Medulla oblongata (tissue), 1 donor: ENCODE results near the gene DDX19B.
A peak's percentile ranks its signal among the peaks of the same experiment; 100 is the strongest.
"Not testable (repeated sequence)": the region's sequence is repeated elsewhere in the genome, so short reads cannot be mapped to it uniquely, and the experiment has no call there.

Source experiments
- DNase-seq: peaks from one replicate; pipeline ENCODE4 v3.0.0-alpha.2; 2015; ENCODE audit errors: extremely low spot score

DDX19B gene

DNA sequence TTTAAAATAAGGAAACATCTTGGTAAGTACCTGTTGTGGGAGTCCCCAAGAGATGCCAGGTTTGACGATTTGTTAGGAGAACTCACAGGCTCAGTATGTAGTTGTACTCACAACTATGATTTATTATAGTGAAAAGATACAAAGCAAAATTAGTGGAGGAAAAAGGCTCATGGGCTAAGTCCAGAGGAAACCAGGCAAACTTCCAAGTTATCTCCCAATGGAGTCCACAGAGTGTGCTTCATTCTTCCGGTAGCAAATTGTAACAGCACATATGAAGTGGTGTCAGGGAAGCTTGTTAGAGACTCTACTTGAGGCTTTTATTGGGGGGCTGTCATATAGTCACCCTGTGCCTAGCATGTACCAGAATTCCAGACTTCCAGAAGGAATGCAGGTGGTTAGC lies 50.0 kb downstream of the DDX19B start:
- no peak for DNase-seq

DNA sequence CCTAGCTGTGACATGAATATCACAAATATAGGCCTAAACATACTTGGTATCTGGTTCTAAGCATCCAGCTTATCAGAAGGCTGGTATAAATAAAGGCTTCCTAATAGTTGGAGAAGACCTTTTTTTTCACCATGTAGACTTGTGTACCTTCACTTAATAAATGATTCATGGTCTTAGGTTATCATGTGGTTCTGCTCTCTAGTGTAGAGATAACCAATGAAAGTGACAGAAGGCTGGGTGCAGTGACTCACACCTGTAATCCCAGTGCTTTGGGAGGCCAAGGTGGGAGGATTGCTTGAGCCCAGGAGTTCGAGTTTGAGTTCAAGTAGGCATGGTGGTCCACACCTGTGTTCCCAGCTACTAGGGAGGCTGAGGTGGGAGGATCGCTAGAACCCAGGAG lies 50.8 kb downstream of the DDX19B start:
- no peak for DNase-seq

DNA sequence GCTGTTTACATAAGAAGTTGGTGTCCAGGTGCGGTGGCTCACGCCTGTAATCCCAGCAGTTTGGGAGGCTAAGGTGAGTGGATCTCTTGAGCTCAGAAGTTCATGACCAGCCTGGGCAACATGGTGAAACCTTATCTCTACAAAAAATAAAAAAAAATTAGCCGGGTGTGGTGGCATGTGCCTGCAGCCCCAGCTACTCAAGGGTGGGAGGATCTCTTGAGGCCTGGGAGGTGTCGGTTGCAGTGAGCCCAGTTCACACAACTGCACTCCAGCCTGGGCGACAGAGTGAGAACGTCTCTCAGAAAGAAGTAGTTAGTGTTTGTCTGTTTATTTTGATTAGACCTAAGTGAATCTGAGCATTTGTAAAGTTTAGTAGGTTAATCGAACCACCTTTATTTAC lies 60.6 kb downstream of the DDX19B start:
- DNase-seq, result no peak

DNA sequence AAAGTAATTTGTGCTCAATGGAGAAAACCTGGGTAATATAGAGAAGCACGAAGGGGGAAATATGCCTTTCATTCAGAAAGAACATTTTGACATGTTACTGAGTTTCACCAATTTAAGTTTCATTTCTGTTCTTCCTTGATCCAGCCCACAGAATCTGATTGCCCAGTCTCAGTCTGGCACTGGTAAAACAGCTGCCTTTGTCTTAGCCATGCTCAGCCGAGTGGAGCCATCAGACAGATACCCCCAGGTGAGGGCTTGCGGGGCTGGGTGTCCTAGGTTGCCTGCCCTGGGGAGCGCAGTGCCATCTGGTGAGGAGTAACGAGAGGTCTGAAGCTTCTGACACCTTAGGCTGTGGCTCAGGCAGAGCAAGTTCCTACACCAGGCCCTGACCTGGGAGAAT lies 65.4 kb downstream of the DDX19B start:
- DNase-seq, result no peak

DNA sequence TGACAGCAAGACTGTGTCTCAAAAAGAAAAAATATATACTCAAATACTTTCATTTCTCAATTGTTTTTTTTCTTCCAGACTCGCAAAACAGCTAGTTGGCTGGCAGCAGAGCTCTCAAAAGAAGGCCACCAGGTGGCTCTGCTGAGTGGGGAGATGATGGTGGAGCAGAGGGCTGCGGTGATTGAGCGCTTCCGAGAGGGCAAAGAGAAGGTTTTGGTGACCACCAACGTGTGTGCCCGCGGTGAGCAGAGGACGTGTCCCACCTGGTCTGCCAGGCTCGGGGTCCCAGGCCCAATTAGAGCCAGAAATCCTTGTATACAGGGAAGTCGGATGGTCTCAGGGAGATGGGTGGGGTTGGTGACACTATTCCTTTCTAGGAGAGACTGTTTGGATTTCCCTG lies 71.2 kb downstream of the DDX19B start:
- not testable (repeated sequence) for DNase-seq

DNA sequence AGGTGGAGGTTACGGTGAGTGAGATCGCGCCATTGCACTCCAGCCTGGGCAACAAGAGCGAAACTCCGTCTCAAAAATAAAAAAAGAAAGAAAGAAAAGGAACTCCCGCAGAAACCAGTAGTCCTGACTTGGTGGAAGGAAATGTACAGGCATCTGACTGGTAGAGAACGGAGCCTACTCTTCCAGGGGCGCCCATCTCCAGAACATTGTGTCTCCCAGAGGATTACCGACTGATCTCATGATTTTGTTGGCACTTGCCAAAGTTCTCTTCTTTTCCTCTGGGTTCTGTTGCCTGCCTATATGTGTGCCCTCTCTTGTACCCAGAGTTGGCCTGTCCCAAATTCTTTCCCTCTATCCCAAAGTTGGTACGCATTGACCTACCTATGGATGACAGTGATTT lies 71.9 kb downstream of the DDX19B start:
- no peak for DNase-seq

DNA sequence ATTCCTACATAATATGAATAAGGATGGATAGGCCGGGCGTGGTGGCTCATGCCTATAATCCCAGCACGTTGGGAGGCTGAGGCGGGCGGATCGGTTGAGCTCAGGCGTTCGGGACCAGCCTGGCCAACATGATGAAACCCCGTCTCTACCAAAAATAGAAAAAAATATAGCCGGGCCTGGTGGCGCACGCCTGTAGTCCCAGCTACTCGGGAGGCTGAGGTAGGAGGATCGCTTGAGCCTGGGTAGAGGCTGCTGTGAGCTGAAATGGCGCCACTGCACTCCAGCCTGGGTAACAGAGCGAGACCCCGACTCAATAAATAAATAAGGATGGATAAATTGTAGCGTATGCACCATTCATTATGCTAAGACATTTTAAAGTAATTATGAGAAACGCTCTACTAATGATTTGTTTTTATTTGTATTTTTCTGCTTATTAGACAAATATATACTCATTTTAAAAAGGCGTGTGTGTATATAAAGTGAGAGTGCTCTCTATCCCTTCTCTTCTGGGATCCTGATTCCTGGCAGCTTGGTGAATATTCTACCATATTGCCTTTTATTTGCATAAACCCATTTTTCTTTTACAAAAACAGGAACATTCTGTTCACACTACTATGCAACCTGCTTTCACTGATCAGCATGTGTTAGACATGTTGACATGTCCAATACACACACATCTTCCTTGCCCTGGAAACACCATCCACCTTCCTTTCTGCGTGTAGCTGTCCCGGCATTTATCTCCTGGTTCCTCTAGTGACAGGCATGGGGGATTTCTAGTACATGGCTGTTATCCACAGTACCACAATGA lies 74.1 kb downstream of the DDX19B start:
- DNase-seq, result no peak

DNA sequence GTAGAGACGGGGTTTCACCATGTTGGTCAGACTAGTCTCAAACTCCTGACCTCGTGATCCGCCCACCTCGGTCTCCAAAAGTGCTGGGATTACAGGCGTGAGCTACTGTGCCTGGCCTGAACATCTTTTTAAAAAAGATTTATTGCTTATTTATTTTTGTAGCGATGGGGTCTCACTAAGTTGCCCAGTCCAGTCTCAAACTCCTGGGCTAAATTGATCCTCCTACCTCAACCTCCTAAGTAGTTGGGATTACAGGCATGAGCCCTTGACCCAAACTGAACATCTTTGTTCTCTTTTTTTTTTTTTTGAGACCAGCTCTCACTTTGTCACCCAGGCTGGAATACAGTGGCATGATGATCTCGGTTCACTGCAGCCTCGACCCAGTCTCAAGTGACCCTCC lies 75.2 kb downstream of the DDX19B start:
- no peak for DNase-seq

DNA sequence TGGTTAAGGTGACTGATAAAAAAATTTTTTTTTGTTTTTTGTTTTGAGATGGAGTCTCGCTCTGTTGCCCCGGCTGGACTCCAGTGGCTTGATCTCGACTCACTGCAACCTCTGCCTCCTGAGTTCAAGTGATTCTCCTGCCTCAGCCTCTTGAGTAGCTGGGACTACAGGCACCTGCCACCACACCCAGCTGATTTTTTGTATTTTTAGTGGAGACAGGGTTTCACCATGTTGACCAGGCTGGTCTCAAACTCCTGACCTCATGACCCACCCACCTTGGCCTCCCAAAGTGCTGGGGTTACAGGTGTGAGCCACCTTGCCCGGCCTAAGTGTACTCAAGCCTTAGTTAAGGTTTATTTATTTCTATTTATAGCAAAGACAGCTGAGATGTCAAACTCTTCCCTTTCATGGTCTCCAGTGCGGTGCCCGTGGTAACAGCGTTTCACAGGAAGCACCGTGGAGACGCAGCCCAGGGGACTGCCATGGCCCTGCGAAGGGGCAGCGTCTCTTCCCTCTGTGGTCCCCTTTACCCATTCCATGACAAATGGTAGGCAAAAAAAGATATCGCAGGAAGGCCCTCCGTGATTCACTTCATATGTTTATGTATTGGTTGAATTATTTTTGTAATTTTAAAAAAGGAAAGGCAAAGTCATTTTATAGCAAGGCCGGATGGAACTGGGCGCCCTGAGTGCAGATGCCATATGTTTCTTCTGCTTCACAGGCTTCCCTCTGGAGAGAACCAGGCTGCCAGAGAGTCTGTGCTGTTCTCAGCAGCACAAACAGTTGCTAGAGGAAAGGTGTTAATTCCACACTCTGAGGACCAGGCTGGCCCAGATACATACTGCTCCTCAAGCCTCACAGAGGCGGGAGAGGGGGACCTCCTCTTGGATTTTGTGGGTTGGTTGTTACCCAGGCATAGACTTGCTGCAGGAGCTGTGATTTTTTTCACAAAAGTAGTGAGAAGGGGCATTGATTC lies 76.9 kb downstream of the DDX19B start:
- no peak for DNase-seq

DNA sequence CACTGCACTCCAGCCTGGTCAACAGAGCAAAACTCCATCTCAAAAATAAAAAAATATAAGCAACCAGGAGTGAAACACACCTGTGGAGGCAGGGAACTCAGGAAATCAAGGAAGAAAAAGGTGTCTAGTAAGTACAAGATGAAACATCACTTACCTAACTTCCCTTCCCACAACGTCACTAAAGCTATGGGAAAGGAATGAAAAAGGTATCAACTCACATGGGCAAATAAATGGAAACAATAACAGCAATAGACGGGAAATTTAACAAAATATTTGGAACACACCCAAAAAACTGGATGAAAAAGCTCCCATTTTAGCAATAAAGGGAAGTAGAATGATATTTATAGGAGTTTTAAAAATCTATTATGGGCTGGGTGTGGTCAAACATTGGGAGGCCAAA lies 78.8 kb downstream of the DDX19B start:
- DNase-seq, result no peak

DNA sequence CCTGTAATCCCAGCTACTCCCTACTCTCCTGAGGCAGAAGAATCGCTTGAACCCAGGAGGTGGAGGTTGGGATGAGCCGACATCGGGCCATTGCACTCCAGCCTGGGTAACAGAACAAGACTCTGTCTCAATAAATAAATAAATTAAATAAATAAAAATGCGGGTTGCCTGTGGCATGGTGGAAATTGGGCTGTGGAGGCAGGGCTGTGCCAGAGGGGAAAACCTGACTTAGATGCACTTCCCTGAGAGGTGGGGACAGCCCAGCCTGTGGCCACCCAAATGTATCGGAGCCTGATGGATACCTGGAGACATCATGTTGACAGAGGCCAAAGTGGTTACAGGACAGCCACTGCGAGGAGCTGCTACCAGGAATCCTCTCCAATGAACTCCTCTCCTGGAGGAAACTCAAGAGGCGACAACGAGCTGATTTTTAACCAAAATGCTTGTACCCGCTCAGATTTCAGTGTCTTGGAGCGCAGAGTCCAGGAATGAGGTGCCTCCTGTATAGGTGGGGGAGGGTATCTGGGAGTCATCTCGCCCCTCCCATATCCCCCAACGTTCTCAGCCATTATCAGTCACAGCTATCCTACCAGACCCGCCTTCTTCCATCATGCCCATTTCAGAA lies 80.0 kb downstream of the DDX19B start:
- DNase-seq, result no peak

DNA sequence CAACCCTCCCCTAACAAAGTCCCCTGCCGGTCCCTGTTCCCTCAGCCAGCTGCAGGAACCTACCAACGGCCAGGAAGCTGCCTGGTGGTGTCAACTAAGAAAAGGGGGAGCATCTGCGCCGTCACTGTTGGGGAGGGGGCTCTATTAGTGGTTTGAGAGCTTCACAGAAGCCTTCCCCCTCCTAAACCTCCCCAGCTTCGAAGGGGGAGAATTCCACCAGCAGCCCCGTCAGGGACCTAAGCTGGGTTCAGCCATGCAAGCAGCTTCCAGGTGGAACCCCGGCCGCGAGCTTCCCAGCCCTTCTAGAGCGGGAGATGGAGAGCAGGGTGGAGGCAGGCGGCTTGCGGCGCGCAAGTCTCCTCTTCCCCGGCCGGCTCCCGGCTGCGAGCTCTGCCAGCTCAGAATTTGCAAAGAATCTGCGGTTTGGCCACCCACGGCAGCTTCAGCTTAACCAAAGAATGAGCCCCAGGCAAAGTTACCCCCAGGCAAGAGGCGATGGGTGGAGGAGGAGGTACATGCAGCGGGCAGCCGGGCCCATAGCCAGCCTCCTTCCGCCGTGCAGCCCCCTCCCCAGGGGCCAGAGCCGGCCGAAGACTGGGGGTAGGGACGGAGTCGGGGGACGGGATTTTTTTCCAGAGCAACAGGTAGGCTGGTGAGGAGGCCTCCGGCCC lies 81.4 kb downstream of the DDX19B start:
- DNase-seq, result peak; percentile 17

DNA sequence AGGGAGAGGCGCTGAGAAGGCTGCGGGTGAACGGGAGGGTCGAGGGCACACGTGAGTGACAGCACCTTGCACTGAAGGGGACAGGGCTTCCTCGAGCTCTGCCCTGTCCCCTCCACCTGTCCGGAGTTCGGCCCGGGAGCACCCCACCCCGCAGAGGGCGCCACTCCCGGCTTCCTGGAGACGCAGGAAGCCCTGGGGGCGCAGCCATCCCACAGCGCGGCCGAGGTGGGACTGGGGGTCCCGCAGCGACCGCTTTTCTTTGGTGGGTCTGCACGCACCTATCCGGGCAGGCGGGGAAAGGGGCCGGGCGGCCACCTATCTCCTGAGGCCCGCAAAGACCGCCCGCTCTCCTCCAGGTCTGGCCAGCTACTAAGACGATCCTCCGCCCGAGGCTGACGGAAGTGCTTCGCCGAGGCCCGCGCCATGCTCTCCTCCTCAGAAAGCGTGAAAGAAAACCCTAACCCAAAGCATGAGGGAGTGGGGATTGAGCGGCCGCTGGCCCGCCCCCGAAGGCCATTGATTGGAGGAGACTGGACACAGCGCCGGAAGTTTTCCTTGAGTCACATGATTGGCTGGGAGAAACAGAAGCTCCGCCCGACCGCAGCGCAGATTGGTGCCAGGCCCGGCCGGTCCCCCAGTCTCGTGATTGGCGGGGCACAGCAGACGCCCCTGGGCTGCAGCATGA lies 82.1 kb downstream of the DDX19B start:
- DNase-seq, result peak; percentile 99

DNA sequence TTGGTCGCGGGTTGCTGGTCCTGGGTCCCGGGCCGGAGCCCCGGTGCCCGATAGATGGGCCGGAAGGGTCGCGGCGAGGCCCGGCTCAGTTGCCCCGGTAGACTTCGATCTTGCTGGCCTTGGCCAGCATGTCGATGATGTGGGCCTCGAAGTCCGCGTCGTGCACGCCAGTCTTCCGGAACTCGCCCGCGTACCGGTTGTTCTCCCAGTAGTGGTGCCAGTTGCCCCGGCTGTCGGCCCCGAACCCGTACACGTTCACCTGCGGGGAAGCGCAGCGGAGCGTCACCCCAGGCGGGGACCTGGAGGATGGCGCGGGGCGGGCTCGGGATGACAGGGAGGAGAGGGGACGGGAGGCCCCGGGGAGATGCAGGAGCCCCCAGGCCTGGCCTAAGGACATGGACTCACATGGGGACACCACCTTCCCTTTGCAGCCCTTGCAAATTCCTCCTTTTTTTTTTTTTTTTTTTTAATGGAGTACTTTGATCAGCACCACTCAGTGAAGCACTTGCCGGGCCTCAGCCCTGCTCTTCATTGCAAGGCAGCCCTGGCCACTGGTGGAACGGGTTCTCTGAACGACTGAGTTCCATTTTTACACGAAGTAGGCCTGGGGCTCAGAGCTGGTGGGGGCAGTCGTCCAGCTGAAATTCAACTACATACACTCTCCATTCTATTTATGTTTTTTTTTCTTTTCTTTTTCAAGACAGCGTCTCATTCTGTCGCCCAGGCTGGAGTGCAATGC lies 82.8 kb downstream of the DDX19B start:
- no peak for DNase-seq

DNA sequence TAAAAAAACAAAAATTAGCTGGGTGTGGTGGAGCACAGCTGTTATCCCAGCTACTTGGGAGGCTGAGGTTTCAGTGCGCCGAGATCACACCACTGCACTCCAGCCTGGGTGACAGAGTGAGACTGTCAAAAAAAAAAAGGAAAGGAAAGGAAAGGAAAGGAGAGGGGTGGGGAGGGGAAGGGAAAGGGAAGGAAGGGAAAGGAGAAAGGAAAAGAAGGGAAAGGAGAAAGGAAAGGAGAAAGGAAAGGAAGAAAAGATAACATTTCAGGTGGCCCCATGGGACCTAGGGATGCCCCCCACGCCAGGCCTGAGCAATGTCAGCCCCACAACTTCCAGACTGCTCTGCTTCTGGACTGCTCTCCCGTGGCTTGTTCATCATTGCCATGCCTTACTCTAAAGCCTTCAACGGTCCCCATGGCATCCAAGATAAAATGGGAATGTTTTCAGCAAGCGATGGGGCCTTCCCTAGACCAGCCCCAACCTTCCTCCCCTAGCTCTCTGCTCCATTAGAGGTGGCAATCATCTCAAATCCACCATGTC lies 84.5 kb downstream of the DDX19B start:
- DNase-seq, result no peak
